Testis (tissue), 3 donors: ENCODE measurements around the gene DHDH. TPM values are rescaled to one million over a fixed set of nuclear protein-coding genes. Genes with fewer than 3 reads are reported as not detected.

Source experiments
- DNase-seq: peaks from one replicate; pipeline ENCODE4 v3.0.0-alpha.2; 2019
- H3K27ac ChIP-seq, 2 donors: fragments of 200-600 bp; sonication (generic); one replicate each; pipeline ENCODE4 v1.5.1; 2019
- H3K27me3 ChIP-seq: fragments of 200-600 bp; sonication (generic); one replicate; pipeline ENCODE4 v1.5.1; 2019
- H3K36me3 ChIP-seq: fragments of 200-600 bp; sonication (generic); one replicate; pipeline ENCODE4 v1.5.1; 2017; ENCODE audit warnings: low read depth; ENCODE audit errors: missing control alignments
- H3K4me1 ChIP-seq: fragments of 200-600 bp; sonication (generic); one replicate; pipeline ENCODE4 v1.5.1; 2019
- H3K4me3 ChIP-seq, 2 donors: fragments of 200-600 bp; sonication (generic); one replicate each; pipeline ENCODE4 v1.5.1; 2017 to 2019
- H3K9me3 ChIP-seq: fragments of 200-600 bp; sonication (generic); one replicate; pipeline ENCODE4 v1.5.1; 2017
- CTCF ChIP-seq, 3 experiments: fragments of 450-650 bp in 2 of 3; fragments of 200-600 bp in 1 of 3; sonication (generic) in 1 of 3; IDR thresholded peaks; one replicate each; pipeline ENCODE4 v1.5.1; 2016 to 2019; ENCODE audit warnings: antibody characterized with exemption in 3 of 3, mild to moderate bottlenecking in 2 of 3, moderate library complexity in 1 of 3
- POLR2A ChIP-seq: fragments of 450-650 bp; IDR thresholded peaks from one replicate; pipeline ENCODE4 v1.6.1; 2017; ENCODE audit warnings: antibody characterized with exemption, mild to moderate bottlenecking, moderate library complexity
- WGBS, 2 donors: methylation state at CpG; one replicate each; pipeline ENCODE4 v1.1.5; 2018; 5-methylcytosine and 5-hydroxymethylcytosine counted together
- intact Hi-C: fragments of 100-400 bp; cut with DNase I; formaldehyde crosslinking; loops from one replicate; pipeline ENCODE4 v1.15.1; 2023; ENCODE audit warnings: low total_unique reads
- polyA plus RNA-seq: library from polyadenylated mRNA; stranded (reverse); fragments of 350-450 nt; fragmentation: Illumina TruSeq; extraction: RNeasy Lipid Tissue Mini Kit (QIAGEN cat#74804); gene quantifications from one replicate; pipeline ENCODE4 v1.2.3, GENCODE V29; 2014; ENCODE audit warnings: low read depth, low replicate concordance; ENCODE audit not compliant: insufficient read depth
- total RNA-seq, 2 donors: library from RNA; depleted of rRNA; stranded (reverse); fragments of >200 nt; gene quantifications; one replicate each; pipeline ENCODE4 v1.2.3, GENCODE V29; 2016

The DHDH gene
- total and polyA plus RNA-seq, 3 donors from 2014 or later = 2.3 to 3.1 (median 2.4) TPM

GRCh38 chr19:48982280-48982679 is 48.8 kb downstream of the DHDH start:
- DNase-seq = no peak
- Histone ChIP-seq H3K36me3 (no peaks in the 10 kb centered on the region), H3K4me3 (no peak overlapping the region), H3K27ac (no peak overlapping the region), H3K4me1 (no peaks in the 10 kb centered on the region), H3K27me3 (no peaks in the 10 kb centered on the region), H3K9me3 (no peaks in the 10 kb centered on the region)
- intact Hi-C loops = no loop called here
- TF ChIP-seq POLR2A = no peak
- no peak for TF ChIP-seq CTCF (IDR thresholded peaks at IDR 0.05)
- WGBS, 2 donors = 89 to 90% methylated on average over 2 to 9 of the region's 9 CpGs

- H3K27ac ChIP-seq = no peak overlapping the region
- peaks cover 8% of the 10 kb centered on the region for H3K4me1 ChIP-seq
- intact Hi-C loops = no loop called here
- no peaks in the 10 kb centered on the region for H3K27me3 ChIP-seq
- no peaks in the 10 kb centered on the region for H3K36me3 ChIP-seq
- DNase-seq = no peak
- WGBS, 2 donors = 93 to 98% methylated on average over 9 to 13 of the region's 13 CpGs
- H3K9me3 ChIP-seq = no peaks in the 10 kb centered on the region
- TF ChIP-seq CTCF (IDR thresholded peaks at IDR 0.05) = no peak
- TF ChIP-seq POLR2A = no peak
- H3K4me3 ChIP-seq = no peak overlapping the region
Observed at GRCh38 chr19:48985711-48986110, 52.2 kb downstream of the DHDH start.

- 84 to 94% methylated on average over 3 of the region's 3 CpGs for WGBS, 2 donors
- intact Hi-C loops = no loop called here
- Histone ChIP-seq H3K27me3 (no peaks in the 10 kb centered on the region), H3K4me1 (peaks cover 9% of the 10 kb centered on the region), H3K9me3 (no peaks in the 10 kb centered on the region), H3K27ac (no peak overlapping the region), H3K4me3 (no peak overlapping the region), H3K36me3 (no peaks in the 10 kb centered on the region)
- no peak for DNase-seq
- no peak for TF ChIP-seq POLR2A
Observed at GRCh38 chr19:48986211-48986610, 52.7 kb downstream of the DHDH start.

- intact Hi-C loops = no loop called here
- Histone ChIP-seq H3K4me1 (peaks cover 20% of the 10 kb centered on the region), H3K36me3 (no peaks in the 10 kb centered on the region), H3K27ac (no peak overlapping the region), H3K9me3 (no peaks in the 10 kb centered on the region), H3K4me3 (no peak overlapping the region), H3K27me3 (no peaks in the 10 kb centered on the region)
- TF ChIP-seq CTCF (IDR thresholded peaks at IDR 0.05) (no peak), POLR2A (no peak)
- no peak for DNase-seq
- WGBS, 2 donors = 90 to 92% methylated on average over 5 to 7 of the region's 7 CpGs
Observed at GRCh38 chr19:48987323-48987722, 53.8 kb downstream of the DHDH start.

- H3K27me3 ChIP-seq = no peaks in the 10 kb centered on the region
- 94% methylated on average over 7 of the region's 7 CpGs for WGBS, 2 donors
- H3K4me1 ChIP-seq = peaks cover 22% of the 10 kb centered on the region
- TF ChIP-seq POLR2A (no peak), CTCF (IDR thresholded peaks at IDR 0.05) (no peak)
- no peaks in the 10 kb centered on the region for H3K36me3 ChIP-seq
- H3K9me3 ChIP-seq = no peaks in the 10 kb centered on the region
- DNase-seq = no peak
- intact Hi-C loops = no loop called here
- no peak overlapping the region for H3K27ac ChIP-seq
- no peak overlapping the region for H3K4me3 ChIP-seq
Observed at GRCh38 chr19:48988286-48988685, 54.8 kb downstream of the DHDH start.
